VCaP (cell line): Measurements from ENCODE around the gene TIMELESS.

ENCODE experiments used
- H3K27ac ChIP-seq: fragments of 450-650 bp; 2 replicates; pipeline ENCODE4 v1.5.1; 2017
- CTCF ChIP-seq: fragments of 450-650 bp; conservative IDR thresholded peaks from 2 replicates; pipeline ENCODE4 v1.5.1; 2017; ENCODE audit warnings: mild to moderate bottlenecking, moderate library complexity

Gene TIMELESS

GRCh38 chr12:56487448-56488040, 38.3 kb upstream of the TIMELESS start:
- H3K27ac ChIP-seq = peak overlapping the region; percentile 84
- TF ChIP-seq CTCF = no peak

DNA sequence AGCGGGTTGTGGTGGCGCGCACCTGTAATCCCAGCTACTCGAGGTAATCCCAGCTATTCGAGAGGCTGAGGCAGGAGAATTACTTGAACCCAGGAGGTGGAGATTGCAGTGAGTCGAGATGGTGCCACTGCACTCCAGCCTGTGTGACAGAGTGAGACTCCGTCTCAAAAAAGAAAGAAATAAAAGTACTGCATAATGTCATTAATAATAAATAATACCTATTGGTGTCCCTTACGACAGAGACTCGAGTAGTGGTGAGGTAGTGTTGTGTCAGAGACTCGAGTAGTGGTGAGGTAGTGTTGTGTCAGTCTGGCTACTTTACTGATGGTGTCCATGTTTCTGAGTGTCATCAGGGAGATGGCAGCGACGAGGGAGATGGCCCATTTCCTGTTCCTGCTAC, 37.5 kb upstream of the TIMELESS start:
- no peak for TF ChIP-seq CTCF
- H3K27ac ChIP-seq = peak overlapping the region; percentile 84

- no peak overlapping the region for H3K27ac ChIP-seq
- no peak for TF ChIP-seq CTCF
Observed at GRCh38 chr12:56484566-56484965, 35.3 kb upstream of the TIMELESS start.

DNA sequence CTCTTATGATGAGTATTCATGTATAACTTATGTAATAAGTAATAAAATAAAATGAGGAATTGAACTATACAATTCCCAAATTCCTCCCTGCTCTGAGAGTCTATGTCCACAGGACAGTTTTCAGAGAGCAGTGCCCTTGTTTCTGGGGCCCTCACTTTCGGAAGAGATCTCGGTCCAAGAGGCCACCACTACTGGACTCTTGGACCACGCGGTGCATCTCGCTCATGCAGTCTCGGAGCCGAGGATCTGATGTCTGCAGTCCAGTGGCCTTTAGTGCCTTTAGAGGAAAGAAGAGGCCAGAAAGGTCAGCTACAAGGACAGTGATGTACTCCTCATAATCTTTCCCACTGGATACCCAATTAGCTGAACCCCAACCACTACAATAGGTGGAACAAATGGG, 30.4 kb upstream of the TIMELESS start:
- TF ChIP-seq CTCF = no peak
- no peak overlapping the region for H3K27ac ChIP-seq

GRCh38 chr12:56477521-56478225, 28.4 kb upstream of the TIMELESS start:
- TF ChIP-seq CTCF = no peak
- H3K27ac ChIP-seq = no peak overlapping the region

- H3K27ac ChIP-seq = no peak overlapping the region
- TF ChIP-seq CTCF = no peak
Observed at GRCh38 chr12:56476972-56477432, 27.8 kb upstream of the TIMELESS start.

DNA sequence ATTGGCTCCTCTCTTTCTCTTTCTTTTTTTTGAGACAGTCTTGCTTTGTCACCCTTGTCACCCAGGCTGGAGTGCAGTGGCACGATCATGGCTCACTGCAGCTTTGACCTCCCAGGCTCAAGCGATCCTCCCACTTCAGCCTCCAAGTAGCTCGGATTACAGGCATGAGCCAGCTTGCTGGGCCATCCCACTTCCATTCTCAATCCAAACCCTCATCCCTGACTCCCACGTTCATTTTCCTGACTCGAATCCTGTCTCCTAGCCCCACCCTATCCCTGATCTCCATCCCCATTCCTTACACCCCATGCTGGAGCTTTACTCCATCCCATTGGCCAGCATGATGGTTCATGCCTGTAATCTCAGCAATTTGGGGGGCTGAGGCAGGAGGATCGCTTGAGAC, 26.9 kb upstream of the TIMELESS start:
- no peak overlapping the region for H3K27ac ChIP-seq
- TF ChIP-seq CTCF = no peak
